H1 (cell line): ENCODE results near the gene UBE2Q2. TPM values are rescaled to one million over a fixed set of nuclear protein-coding genes. Genes with fewer than 3 reads are reported as not detected.

Experiments
- CTCF ChIA-PET: fragments of 300-600 bp; sonication (Branson Sonifier 250); formaldehyde crosslinking; loops from one replicate; lab custom pipeline; 2021; ENCODE audit not compliant: partially characterized antibody; lab: Charles Lee
- POLR2A ChIA-PET: fragments of 300-600 bp; sonication (Branson Sonifier 250); formaldehyde crosslinking; loops from one replicate; lab custom pipeline; 2021; ENCODE audit warnings: inconsistent platforms; ENCODE audit not compliant: partially characterized antibody; lab: Charles Lee
- DNase-seq, 2 experiments: peaks; one replicate each; pipeline versions ENCODE4 v3.0.0 to v3.0.0-alpha.2; 2010 to 2022; ENCODE audit warnings: low spot score in 2 of 2, low read depth in 1 of 2, mixed read lengths in 1 of 2
- FAIRE-seq: peaks from 2 replicates; lab custom pipeline; 2011; peaks lifted over from hg19 to GRCh38; lab: Jason Lieb, UNC
- H2AFZ ChIP-seq: 2 replicates; pipeline ENCODE4 v1.8.1; 2012; ENCODE audit warnings: low read length, inconsistent platforms
- H2AK5ac ChIP-seq: 2 replicates; pipeline ENCODE4 v1.6.1; 2013; ENCODE audit warnings: low read depth, low read length
- H2BK120ac ChIP-seq: replicated peaks from 2 replicates; pipeline ENCODE3; 2013; ENCODE audit warnings: low read depth, low read length, inconsistent platforms
- H2BK12ac ChIP-seq: 2 replicates; pipeline ENCODE4 v1.6.1; 2013; ENCODE audit warnings: low read depth, low read length
- H2BK15ac ChIP-seq: 2 replicates; pipeline ENCODE4 v1.6.1; 2013; ENCODE audit warnings: low read length
- H2BK20ac ChIP-seq: 2 replicates; pipeline ENCODE4 v1.6.1; 2013; ENCODE audit warnings: low read length
- H2BK5ac ChIP-seq: 2 replicates; pipeline ENCODE4 v1.6.1; 2013; ENCODE audit warnings: low read depth, low read length
- H3K14ac ChIP-seq: 2 replicates; pipeline ENCODE4 v1.6.1; 2013; ENCODE audit warnings: inconsistent platforms; ENCODE audit not compliant: insufficient read length
- H3K18ac ChIP-seq: 2 replicates; pipeline ENCODE4 v1.6.1; 2013; ENCODE audit warnings: low read length; ENCODE audit errors: extremely low read depth
- H3K23ac ChIP-seq: 2 replicates; pipeline ENCODE4 v1.6.1; 2013; ENCODE audit warnings: inconsistent platforms; ENCODE audit not compliant: insufficient read length
- H3K23me2 ChIP-seq: 2 replicates; pipeline ENCODE4 v1.6.1; 2013; ENCODE audit warnings: low read depth, low read length
- H3K27ac ChIP-seq: 2 replicates; pipeline ENCODE4 v1.6.1; 2011; ENCODE audit warnings: low read depth, low read length, inconsistent platforms
- H3K27me3 ChIP-seq, 4 experiments: replicated peaks in 1 of 4; 1 replicate in 1 of 4; 2 replicates in 3 of 4; pipeline versions ENCODE4 v1.6.1 to v1.8.1; 2011 to 2013; ENCODE audit warnings: low read length in 3 of 4, mild to moderate bottlenecking in 3 of 4, inconsistent platforms in 2 of 4, mixed read lengths in 2 of 4, moderate library complexity in 1 of 4; ENCODE audit not compliant: control insufficient read depth in 3 of 4, insufficient read depth in 3 of 4; ENCODE audit errors: extremely low read depth in 1 of 4
- H3K36me3 ChIP-seq, 4 experiments: 2 replicates each; pipeline versions ENCODE4 v1.6.1 to v1.8.1; 2011 to 2013; ENCODE audit warnings: mild to moderate bottlenecking in 4 of 4, low read length in 3 of 4, moderate library complexity in 2 of 4, control low read depth in 1 of 4, inconsistent platforms in 1 of 4; ENCODE audit not compliant: insufficient read depth in 4 of 4, control insufficient read depth in 2 of 4
- H3K4ac ChIP-seq: replicated peaks from 2 replicates; pipeline ENCODE3; 2013; ENCODE audit warnings: low read length, low read depth, mixed read lengths, inconsistent platforms; ENCODE audit not compliant: insufficient read length
- H3K4me1 ChIP-seq, 4 experiments: replicated peaks in 1 of 4; 1 replicate in 1 of 4; 2 replicates in 3 of 4; pipeline versions ENCODE4 v1.6.1 to v1.8.1; 2011 to 2013; ENCODE audit warnings: low read length in 3 of 4, inconsistent platforms in 2 of 4, mixed read lengths in 1 of 4; ENCODE audit not compliant: insufficient read depth in 4 of 4, control insufficient read depth in 3 of 4
- H3K4me2 ChIP-seq, 2 experiments: 2 replicates each; pipeline versions ENCODE4 v1.6.1 to v1.8.1; 2011 to 2013; ENCODE audit warnings: low read depth in 2 of 2, low read length in 2 of 2, control low read depth in 1 of 2, inconsistent platforms in 1 of 2, mild to moderate bottlenecking in 1 of 2; ENCODE audit not compliant: insufficient read depth in 1 of 2
- H3K4me3 ChIP-seq, 4 experiments: fragments of 200-600, 300-600 bp in 1 of 4; sonication (generic), shearing (Covaris generic), sonication (Bioruptor Twin) in 1 of 4; 2 replicates each; pipeline versions ENCODE4 v1.5.1 to v1.8.1; 2011 to 2016; ENCODE audit warnings: low read length in 4 of 4, low read depth in 3 of 4, control low read depth in 2 of 4, inconsistent platforms in 2 of 4, mild to moderate bottlenecking in 2 of 4, mixed read lengths in 1 of 4, moderate library complexity in 1 of 4; ENCODE audit not compliant: insufficient read depth in 2 of 4; ENCODE audit errors: extremely low read depth in 1 of 4
- H3K56ac ChIP-seq: replicated peaks from 2 replicates; pipeline ENCODE3; 2013; ENCODE audit warnings: low read depth, mild to moderate bottlenecking, mixed read lengths, low read length, inconsistent platforms; ENCODE audit not compliant: insufficient read length
- H3K79me1 ChIP-seq: 2 replicates; pipeline ENCODE4 v1.6.1; 2013; ENCODE audit warnings: low read depth, low read length, control low read depth
- H3K79me2 ChIP-seq, 2 experiments: 2 replicates each; pipeline versions ENCODE4 v1.6.1 to v1.8.1; 2012 to 2013; ENCODE audit warnings: low read length in 2 of 2, mild to moderate bottlenecking in 2 of 2, inconsistent platforms in 1 of 2; ENCODE audit not compliant: insufficient read depth in 2 of 2, control insufficient read depth in 1 of 2
- H3K9ac ChIP-seq, 4 experiments: replicated peaks in 1 of 4; 1 replicate in 1 of 4; 2 replicates in 3 of 4; pipeline versions ENCODE4 v1.6.1 to v1.8.1; 2011 to 2013; ENCODE audit warnings: low read depth in 3 of 4, low read length in 3 of 4, control low read depth in 2 of 4, mild to moderate bottlenecking in 2 of 4, moderate library complexity in 2 of 4, inconsistent platforms in 1 of 4; ENCODE audit errors: extremely low read depth in 1 of 4
- H3K9me3 ChIP-seq, 2 experiments: 2 replicates each; pipeline versions ENCODE4 v1.6.1 to v1.8.1; 2012 to 2013; ENCODE audit warnings: mild to moderate bottlenecking in 2 of 2, moderate library complexity in 2 of 2, control low read depth in 1 of 2, inconsistent platforms in 1 of 2, low read depth in 1 of 2, low read length in 1 of 2, mixed read lengths in 1 of 2; ENCODE audit not compliant: insufficient read depth in 2 of 2
- H4K20me1 ChIP-seq, 2 experiments: replicated peaks in 1 of 2; 2 replicates each; pipeline versions ENCODE3 to v1.8.1; 2011 to 2013; ENCODE audit warnings: inconsistent platforms in 2 of 2, low read length in 2 of 2, mild to moderate bottlenecking in 1 of 2; ENCODE audit not compliant: insufficient read depth in 2 of 2, control insufficient read depth in 1 of 2
- H4K5ac ChIP-seq: 2 replicates; pipeline ENCODE4 v1.6.1; 2013; ENCODE audit warnings: low read length, low read depth, mixed read lengths, inconsistent platforms; ENCODE audit not compliant: insufficient read length
- H4K8ac ChIP-seq: 2 replicates; pipeline ENCODE4 v1.8.0; 2013; ENCODE audit warnings: mild to moderate bottlenecking, moderate library complexity, low read length, inconsistent platforms; ENCODE audit not compliant: insufficient read depth; ENCODE audit errors: extremely low read depth
- H4K91ac ChIP-seq: replicated peaks from 2 replicates; pipeline ENCODE3; 2013; ENCODE audit warnings: low read length, mixed read lengths, inconsistent platforms; ENCODE audit not compliant: insufficient read length
- CBX5 ChIP-seq: fragments of 300-800, 300-1000 bp; sonication (generic); IDR thresholded peaks from 2 replicates; pipeline ENCODE4 v1.7.1; 2016; ENCODE audit warnings: antibody characterized with exemption, low read length, low read depth
- CHD1 ChIP-seq: IDR thresholded peaks from 2 replicates; pipeline ENCODE4 v1.6.1; 2012; ENCODE audit warnings: low read depth, low read length, improper control_type of control experiment
- GTF2F1 ChIP-seq: IDR thresholded peaks from 2 replicates; pipeline ENCODE4 v1.6.1; 2012; ENCODE audit warnings: low read depth, low read length, improper control_type of control experiment, borderline replicate concordance
- HDAC6 ChIP-seq: IDR thresholded peaks from one replicate; pipeline ENCODE4 v1.7.1; 2012; ENCODE audit warnings: low read depth, mild to moderate bottlenecking, inconsistent platforms, low read length, moderate library complexity
- KDM4A ChIP-seq: IDR thresholded peaks from one replicate; pipeline ENCODE4 v1.7.1; 2012; ENCODE audit warnings: low read depth, mild to moderate bottlenecking, moderate library complexity, low read length, inconsistent platforms; ENCODE audit not compliant: severe bottlenecking
- KDM5A ChIP-seq: fragments of 200-600 bp; IDR thresholded peaks from 2 replicates; pipeline ENCODE4 v1.7.1; 2012; ENCODE audit warnings: mild to moderate bottlenecking, low read length, inconsistent platforms, mixed read lengths
- RBBP5 ChIP-seq: IDR thresholded peaks from 2 replicates; pipeline ENCODE4 v1.7.1; 2012; ENCODE audit warnings: low read depth, mild to moderate bottlenecking, inconsistent platforms, low read length, moderate library complexity, borderline replicate concordance
- RXRA ChIP-seq: IDR thresholded peaks from 2 replicates; pipeline ENCODE4 v1.6.1; 2011; ENCODE audit warnings: low read depth, mild to moderate bottlenecking, low read length, moderate library complexity; ENCODE audit not compliant: insufficient read depth
- SP1 ChIP-seq: IDR thresholded peaks from 2 replicates; pipeline ENCODE4 v1.6.1; 2011; ENCODE audit warnings: low read depth, low read length
- USF2 ChIP-seq: IDR thresholded peaks from 2 replicates; pipeline ENCODE4 v1.6.1; 2011; ENCODE audit warnings: low read length, improper control_type of control experiment
- WGBS, 2 experiments: shearing (Covaris generic) in 1 of 2; methylation state at CpG; one replicate each; pipeline versions ENCODE4 v1.1.6 to v1.1.7; 2013 to 2015; ENCODE audit warnings: low lambda C conversion rate in 2 of 2, mixed read lengths in 2 of 2, inconsistent platforms in 1 of 2, low coverage in 1 of 2, missing lambda C conversion rate in 1 of 2; ENCODE audit not compliant: insufficient replicate concordance in 2 of 2, insufficient coverage in 1 of 2, insufficient read length in 1 of 2; ENCODE audit errors: extremely low coverage in 1 of 2, missing lambda C conversion rate in 1 of 2; 5-methylcytosine and 5-hydroxymethylcytosine counted together
- polyA plus RNA-seq, 7 experiments: library from polyadenylated mRNA; depleted of rRNA in 3 of 7; stranded (reverse) in 5 of 7; unstranded in 2 of 7; fragments of >200 nt in 5 of 7; fragments of 200-250 nt in 2 of 7; gene quantifications; 1 replicate in 5 of 7; 2 replicates in 1 of 7; 4 replicates in 1 of 7; pipeline versions ENCODE4 v1.2.1 to v1.2.3, GENCODE V29; 2011 to 2013; ENCODE audit warnings: missing spikeins in 2 of 7, mixed read lengths in 2 of 7
- total RNA-seq: library from RNA; stranded (reverse); fragmentation: NEBNext Ultra II Directional; extraction: Animal tissue kit (Norgen Biotek cat#: 25700); gene quantifications from 2 replicates; pipeline ENCODE4 v1.2.1, GENCODE V29; 2021

Gene UBE2Q2
- total and polyA plus RNA-seq, 2 of the 8 experiments (the other 6 are each of a cell fraction or from before 2014, with no cell fraction given): 10.1 to 22.7 TPM

- Histone ChIP-seq H4K91ac (no peak overlapping the region), H3K36me3 (peaks cover 0 to 10% (median 0%) of the 10 kb centered on the region in 4 experiments; a peak in 1 of 8 replicates), H3K79me1 (no peaks in the 10 kb centered on the region; the same call in 1 of the 2 replicates), H3K27ac (no peak overlapping the region), H2AK5ac (no peak overlapping the region), H3K18ac (no peak overlapping the region), H3K23me2 (no peaks in the 10 kb centered on the region), H2AFZ (no peak overlapping the region), H3K23ac (no peak overlapping the region), H2BK120ac (no peak overlapping the region), H3K4me1 (peaks cover 0 to 2% (median under 1%) of the 10 kb centered on the region in 4 experiments; a peak in 3 of 7 replicates), H2BK20ac (no peak overlapping the region), H3K56ac (no peak overlapping the region), H3K27me3 (no peaks in the 10 kb centered on the region), H3K9ac (no peak overlapping the region), H3K9me3 (no peaks in the 10 kb centered on the region), H4K5ac (no peak overlapping the region), H3K14ac (no peak overlapping the region), H3K4me2 (no peak overlapping the region), H3K4ac (no peak overlapping the region), H4K20me1 (peaks cover 2 to 5% of the 10 kb centered on the region in 2 experiments), H2BK15ac (no peak overlapping the region), H3K79me2 (peaks cover 0 to 87% of the 10 kb centered on the region in 2 experiments; a peak in 2 of 4 replicates), H4K8ac (no peak overlapping the region), H3K4me3 (no peak overlapping the region), H2BK5ac (no peak overlapping the region), H2BK12ac (no peak overlapping the region)
- WGBS, 2 experiments: 95% methylated on average over 6 of the region's 6 CpGs; no CpG with 5 or more reads in 1 of the 2 experiments
- TF ChIP-seq KDM4A (no peak), CHD1 (no peak), SP1 (no peak), RXRA (no peak), HDAC6 (no peak), RBBP5 (no peak), CBX5 (no peak), GTF2F1 (no peak), USF2 (no peak), KDM5A (no peak)
- CTCF ChIA-PET: no interaction called here
- POLR2A ChIA-PET: interaction anchor here (1.0 to 1.3 kb wide), 3 partner anchors 13 to 42 kb away, joined by 3 to 4 read pairs (median 3); no protein-coding TSS in a partner anchor
- FAIRE-seq (no peak), DNase-seq (no peak)
Observed at GRCh38 chr15:75861750-75862402, 18.6 kb downstream of the UBE2Q2 start.
